Panc1 (cell line): Measurements from ENCODE around the gene MAP1B.

Experiments
- POLR2AphosphoS5 ChIP-seq: IDR thresholded peaks from 2 replicates; pipeline ENCODE4 v1.6.1; 2012; ENCODE audit warnings: mild to moderate bottlenecking, low read depth, low read length, moderate library complexity
- SIN3A ChIP-seq: IDR thresholded peaks from 2 replicates; pipeline ENCODE4 v1.6.1; 2012; ENCODE audit warnings: low read depth, mild to moderate bottlenecking, low read length, moderate library complexity, borderline replicate concordance; ENCODE audit not compliant: insufficient read depth
- TCF7L2 ChIP-seq: IDR thresholded peaks from 2 replicates; pipeline ENCODE4 v1.6.1; 2011; ENCODE audit warnings: mild to moderate bottlenecking, low read depth, low read length, inconsistent platforms
- TF ChIP-seq, protein P1 (sequence below): fragments of 450-650 bp; IDR thresholded peaks from 2 replicates; pipeline ENCODE4 v1.5.1; 2017; ENCODE audit warnings: mild to moderate bottlenecking
- TF ChIP-seq, protein P2 (sequence below), 2 experiments: IDR thresholded peaks; 2 replicates each; pipeline ENCODE4 v1.6.1; 2011 to 2012; ENCODE audit warnings: low read depth in 2 of 2, control low read depth in 1 of 2, low read length in 1 of 2, mild to moderate bottlenecking in 1 of 2, moderate library complexity in 1 of 2; ENCODE audit not compliant: insufficient read depth in 1 of 2

DNA sequence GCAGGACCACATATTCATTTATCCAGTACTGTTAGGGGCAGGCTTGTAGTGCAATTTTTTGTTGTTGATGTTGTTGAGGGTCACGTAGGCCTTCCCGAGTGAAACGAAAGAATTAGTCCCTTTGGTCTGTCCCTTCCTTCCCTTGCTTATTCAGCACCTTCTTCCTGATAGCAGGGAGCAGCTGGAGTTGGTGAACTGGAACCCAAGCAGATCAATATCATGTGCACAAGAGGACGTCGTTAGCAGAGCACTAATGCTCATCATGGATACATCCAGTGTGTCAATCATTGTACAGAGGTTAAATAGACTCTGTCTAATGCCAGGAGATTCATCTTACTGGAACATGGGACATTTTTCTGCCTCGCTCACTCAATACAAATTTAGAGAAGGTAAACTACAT lies 33.0 kb upstream of the MAP1B start:
- no peak for TF ChIP-seq TCF7L2
- TF ChIP-seq, protein P1, sequence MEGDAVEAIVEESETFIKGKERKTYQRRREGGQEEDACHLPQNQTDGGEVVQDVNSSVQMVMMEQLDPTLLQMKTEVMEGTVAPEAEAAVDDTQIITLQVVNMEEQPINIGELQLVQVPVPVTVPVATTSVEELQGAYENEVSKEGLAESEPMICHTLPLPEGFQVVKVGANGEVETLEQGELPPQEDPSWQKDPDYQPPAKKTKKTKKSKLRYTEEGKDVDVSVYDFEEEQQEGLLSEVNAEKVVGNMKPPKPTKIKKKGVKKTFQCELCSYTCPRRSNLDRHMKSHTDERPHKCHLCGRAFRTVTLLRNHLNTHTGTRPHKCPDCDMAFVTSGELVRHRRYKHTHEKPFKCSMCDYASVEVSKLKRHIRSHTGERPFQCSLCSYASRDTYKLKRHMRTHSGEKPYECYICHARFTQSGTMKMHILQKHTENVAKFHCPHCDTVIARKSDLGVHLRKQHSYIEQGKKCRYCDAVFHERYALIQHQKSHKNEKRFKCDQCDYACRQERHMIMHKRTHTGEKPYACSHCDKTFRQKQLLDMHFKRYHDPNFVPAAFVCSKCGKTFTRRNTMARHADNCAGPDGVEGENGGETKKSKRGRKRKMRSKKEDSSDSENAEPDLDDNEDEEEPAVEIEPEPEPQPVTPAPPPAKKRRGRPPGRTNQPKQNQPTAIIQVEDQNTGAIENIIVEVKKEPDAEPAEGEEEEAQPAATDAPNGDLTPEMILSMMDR, result no peak
- no peak for TF ChIP-seq POLR2AphosphoS5
- TF ChIP-seq SIN3A, result no peak
- TF ChIP-seq, protein P2, sequence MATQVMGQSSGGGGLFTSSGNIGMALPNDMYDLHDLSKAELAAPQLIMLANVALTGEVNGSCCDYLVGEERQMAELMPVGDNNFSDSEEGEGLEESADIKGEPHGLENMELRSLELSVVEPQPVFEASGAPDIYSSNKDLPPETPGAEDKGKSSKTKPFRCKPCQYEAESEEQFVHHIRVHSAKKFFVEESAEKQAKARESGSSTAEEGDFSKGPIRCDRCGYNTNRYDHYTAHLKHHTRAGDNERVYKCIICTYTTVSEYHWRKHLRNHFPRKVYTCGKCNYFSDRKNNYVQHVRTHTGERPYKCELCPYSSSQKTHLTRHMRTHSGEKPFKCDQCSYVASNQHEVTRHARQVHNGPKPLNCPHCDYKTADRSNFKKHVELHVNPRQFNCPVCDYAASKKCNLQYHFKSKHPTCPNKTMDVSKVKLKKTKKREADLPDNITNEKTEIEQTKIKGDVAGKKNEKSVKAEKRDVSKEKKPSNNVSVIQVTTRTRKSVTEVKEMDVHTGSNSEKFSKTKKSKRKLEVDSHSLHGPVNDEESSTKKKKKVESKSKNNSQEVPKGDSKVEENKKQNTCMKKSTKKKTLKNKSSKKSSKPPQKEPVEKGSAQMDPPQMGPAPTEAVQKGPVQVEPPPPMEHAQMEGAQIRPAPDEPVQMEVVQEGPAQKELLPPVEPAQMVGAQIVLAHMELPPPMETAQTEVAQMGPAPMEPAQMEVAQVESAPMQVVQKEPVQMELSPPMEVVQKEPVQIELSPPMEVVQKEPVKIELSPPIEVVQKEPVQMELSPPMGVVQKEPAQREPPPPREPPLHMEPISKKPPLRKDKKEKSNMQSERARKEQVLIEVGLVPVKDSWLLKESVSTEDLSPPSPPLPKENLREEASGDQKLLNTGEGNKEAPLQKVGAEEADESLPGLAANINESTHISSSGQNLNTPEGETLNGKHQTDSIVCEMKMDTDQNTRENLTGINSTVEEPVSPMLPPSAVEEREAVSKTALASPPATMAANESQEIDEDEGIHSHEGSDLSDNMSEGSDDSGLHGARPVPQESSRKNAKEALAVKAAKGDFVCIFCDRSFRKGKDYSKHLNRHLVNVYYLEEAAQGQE (IDR thresholded peaks at IDR 0.05; ENCODE audit: insufficient read depth in 1 of 2, low read depth in 2 of 2, low read length in 1 of 2), result no peak
